Measurements from ENCODE around the gene TLCD2.
"Not testable (repeated sequence)": the region's sequence is repeated elsewhere in the genome, so short reads cannot be mapped to it uniquely, and the experiment has no call there.

Gene TLCD2

GRCh38 chr17:1697681-1698080 is 12.5 kb downstream of the TLCD2 start:
- no peak overlapping the region for H2AFZ ChIP-seq (ENCODE audit: low read depth)
- H3K36me3 ChIP-seq (ENCODE audit: insufficient read depth) = no peaks in the 10 kb centered on the region
- H4K20me1 ChIP-seq (ENCODE audit: insufficient read depth) = no peaks in the 10 kb centered on the region
- no peaks in the 10 kb centered on the region for H3K79me2 ChIP-seq (ENCODE audit: insufficient read depth, low read depth)
- no peak overlapping the region for H3K9ac ChIP-seq
- no peaks in the 10 kb centered on the region for H3K27me3 ChIP-seq (ENCODE audit: insufficient read depth, low read depth)
- H3K4me1 ChIP-seq (ENCODE audit: low read depth, poor library complexity, severe bottlenecking) = no peaks in the 10 kb centered on the region
- TF ChIP-seq CTCF (conservative IDR thresholded peaks at IDR 0.05; ENCODE audit: low read depth, low read length) = no peak
- no peak overlapping the region for H3K27ac ChIP-seq
- no peak overlapping the region for H3K4me2 ChIP-seq
- no peak overlapping the region for H3K4me3 ChIP-seq (IDR thresholded peaks at IDR 0.05; ENCODE audit: insufficient read depth, low read depth, low read length)

GRCh38 chr17:1695365-1695764 is 14.8 kb downstream of the TLCD2 start:
- Histone ChIP-seq H2AFZ (ENCODE audit: low read depth) (no peak overlapping the region), H3K36me3 (ENCODE audit: insufficient read depth) (no peaks in the 10 kb centered on the region), H3K27me3 (ENCODE audit: insufficient read depth, low read depth) (no peaks in the 10 kb centered on the region), H3K4me2 (no peak overlapping the region), H3K27ac (no peak overlapping the region), H3K79me2 (ENCODE audit: insufficient read depth, low read depth) (no peaks in the 10 kb centered on the region), H4K20me1 (ENCODE audit: insufficient read depth) (no peaks in the 10 kb centered on the region), H3K4me1 (ENCODE audit: low read depth, poor library complexity, severe bottlenecking) (no peaks in the 10 kb centered on the region), H3K4me3 (IDR thresholded peaks at IDR 0.05; ENCODE audit: insufficient read depth, low read depth, low read length) (no peak overlapping the region), H3K9ac (no peak overlapping the region)
- no peak for TF ChIP-seq CTCF (conservative IDR thresholded peaks at IDR 0.05; ENCODE audit: low read depth, low read length)

- H3K27ac ChIP-seq = no peak overlapping the region
- TF ChIP-seq CTCF (conservative IDR thresholded peaks at IDR 0.05; ENCODE audit: low read depth, low read length) = no peak
- H3K79me2 ChIP-seq (ENCODE audit: insufficient read depth, low read depth) = no peaks in the 10 kb centered on the region
- H3K4me2 ChIP-seq = no peak overlapping the region
- no peaks in the 10 kb centered on the region for H4K20me1 ChIP-seq (ENCODE audit: insufficient read depth)
- no peaks in the 10 kb centered on the region for H3K4me1 ChIP-seq (ENCODE audit: low read depth, poor library complexity, severe bottlenecking)
- no peak overlapping the region for H3K9ac ChIP-seq
- H3K4me3 ChIP-seq (IDR thresholded peaks at IDR 0.05; ENCODE audit: insufficient read depth, low read depth, low read length) = no peak overlapping the region
- no peak overlapping the region for H2AFZ ChIP-seq (ENCODE audit: low read depth)
- H3K36me3 ChIP-seq (ENCODE audit: insufficient read depth) = no peaks in the 10 kb centered on the region
- H3K27me3 ChIP-seq (ENCODE audit: insufficient read depth, low read depth) = no peaks in the 10 kb centered on the region
Observed at GRCh38 chr17:1693339-1693738, 16.8 kb downstream of the TLCD2 start.

GRCh38 chr17:1690544-1691221 is 19.5 kb downstream of the TLCD2 start:
- H3K79me2 ChIP-seq (ENCODE audit: insufficient read depth, low read depth) = no peaks in the 10 kb centered on the region
- no peak overlapping the region for H3K4me2 ChIP-seq

GRCh38 chr17:1688405-1688804 is 21.8 kb downstream of the TLCD2 start:
- peaks cover 14% of the 10 kb centered on the region for H3K79me2 ChIP-seq (ENCODE audit: insufficient read depth, low read depth)
- not testable (repeated sequence) for H3K36me3 ChIP-seq (ENCODE audit: insufficient read depth); H3K4me1 ChIP-seq (ENCODE audit: low read depth, poor library complexity, severe bottlenecking); H3K4me3 ChIP-seq (IDR thresholded peaks at IDR 0.05; ENCODE audit: insufficient read depth, low read depth, low read length); H3K4me2 ChIP-seq; H3K27ac ChIP-seq; H2AFZ ChIP-seq (ENCODE audit: low read depth); H3K9ac ChIP-seq; H4K20me1 ChIP-seq (ENCODE audit: insufficient read depth); H3K27me3 ChIP-seq (ENCODE audit: insufficient read depth, low read depth)

More at GRCh38 chr17:1690544-1691221, 19.5 kb downstream of the TLCD2 start:
- H3K4me1 ChIP-seq (ENCODE audit: low read depth, poor library complexity, severe bottlenecking) = no peaks in the 10 kb centered on the region
- H3K36me3 ChIP-seq (ENCODE audit: insufficient read depth) = no peaks in the 10 kb centered on the region
- H3K27ac ChIP-seq = no peak overlapping the region
- H4K20me1 ChIP-seq (ENCODE audit: insufficient read depth) = no peaks in the 10 kb centered on the region
- H3K27me3 ChIP-seq (ENCODE audit: insufficient read depth, low read depth) = no peaks in the 10 kb centered on the region
- no peak for TF ChIP-seq CTCF (conservative IDR thresholded peaks at IDR 0.05; ENCODE audit: low read depth, low read length)
- no peak overlapping the region for H2AFZ ChIP-seq (ENCODE audit: low read depth)
- no peak overlapping the region for H3K9ac ChIP-seq
- no peak overlapping the region for H3K4me3 ChIP-seq (IDR thresholded peaks at IDR 0.05; ENCODE audit: insufficient read depth, low read depth, low read length)
